Endometrial microvascular endothelial cells (primary cell): ENCODE data around the gene PCYT2. TPM values are rescaled to one million over a fixed set of nuclear protein-coding genes. Genes with fewer than 3 reads are reported as not detected.

ENCODE experiments used
- in situ Hi-C: cut with HindIII; loops from 2 replicates; pipeline ENCODE4 v1.10.0; 2017; ENCODE audit warnings: low sequenced_read_pairs, low pct_unique_long_range_greater_than_20kb; ENCODE audit errors: inconsistent ontology term
- total RNA-seq: library from RNA; depleted of rRNA; stranded (reverse); fragments of >200 nt; gene quantifications from one replicate; pipeline ENCODE4 v1.2.3, GENCODE V29; 2015; ENCODE audit errors: inconsistent ontology term

Gene PCYT2
- total RNA-seq, 1 donor from 2014 or later, result 41.0 TPM

GRCh38 chr17:81904600-81905423 lies 6.4 kb downstream of the PCYT2 start:
- in situ Hi-C loops, result no loop called here

GRCh38 chr17:81903896-81904599 lies 7.2 kb downstream of the PCYT2 start:
- in situ Hi-C loops, result no loop called here

- in situ Hi-C loops, result no loop called here
Measured at GRCh38 chr17:81903415-81903831, 7.8 kb downstream of the PCYT2 start.

- in situ Hi-C loops, result no loop called here
Measured at GRCh38 chr17:81902653-81903414, 8.4 kb downstream of the PCYT2 start.

GRCh38 chr17:81902023-81902652 lies 9.1 kb downstream of the PCYT2 start, which contains the start of gene NPB:
NPB (plus strand) TSS chr17:81902238; CDS start chr17:81902278, 40 bp downstream.
- in situ Hi-C loops, result no loop called here

- in situ Hi-C loops, result no loop called here
Measured at GRCh38 chr17:81901167-81902022, 9.8 kb downstream of the PCYT2 start.

GRCh38 chr17:81900181-81900820 lies 10.9 kb downstream of the PCYT2 start:
- in situ Hi-C loops, result no loop called here

- in situ Hi-C loops, result no loop called here
Measured at GRCh38 chr17:81899514-81900166, 11.6 kb downstream of the PCYT2 start.

GRCh38 chr17:81898885-81899284 lies 12.3 kb downstream of the PCYT2 start:
- in situ Hi-C loops, result no loop called here

- in situ Hi-C loops, result no loop called here
Measured at GRCh38 chr17:81898029-81898866, 13.0 kb downstream of the PCYT2 start.

GRCh38 chr17:81895400-81895799 lies 15.8 kb downstream of the PCYT2 start:
- in situ Hi-C loops, result no loop called here

GRCh38 chr17:81891303-81891552 lies 20.0 kb downstream of the PCYT2 start:
- in situ Hi-C loops, result no loop called here

GRCh38 chr17:81890447-81891302 lies 20.5 kb downstream of the PCYT2 start:
- in situ Hi-C loops, result no loop called here

- in situ Hi-C loops, result no loop called here
Measured at GRCh38 chr17:81889602-81890001, 21.6 kb downstream of the PCYT2 start.

GRCh38 chr17:81888988-81889595 lies 22.1 kb downstream of the PCYT2 start:
- in situ Hi-C loops, result no loop called here
